ENCODE results near the gene GARNL3. TPM values are rescaled to one million over a fixed set of nuclear protein-coding genes. Genes with fewer than 3 reads are reported as not detected.

The GARNL3 gene
- total and polyA plus RNA-seq, 2 donors (not counting 3 experiments of a cell fraction or from before 2014, with no cell fraction given), result 1.4 to 8.3 TPM

DNA sequence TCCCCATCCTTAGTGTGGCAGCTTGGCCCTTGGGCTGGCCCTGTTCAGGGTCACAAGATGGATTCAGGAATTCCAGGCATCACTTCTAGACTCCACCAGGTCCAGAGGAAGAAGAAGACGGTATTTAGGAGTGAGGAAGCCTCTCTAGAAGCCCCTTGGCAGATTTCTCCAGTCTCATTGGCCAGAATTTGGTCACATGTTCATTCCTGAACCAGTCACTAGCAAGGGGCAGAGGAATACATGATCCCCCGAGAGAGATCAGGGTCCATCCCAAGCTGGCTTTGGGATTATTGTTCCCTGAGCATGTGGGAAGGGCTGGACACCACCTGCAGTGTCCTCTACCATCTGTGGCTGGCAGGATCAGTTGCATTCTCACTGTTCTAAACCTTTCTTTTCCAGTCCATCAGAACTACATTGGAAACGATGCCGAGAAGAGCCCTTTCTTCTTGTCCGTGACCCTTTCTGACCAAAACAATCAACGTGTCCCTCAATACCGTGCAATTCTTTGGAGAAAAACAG lies 48.5 kb downstream of the GARNL3 start:
- no peaks in the 10 kb centered on the region for H3K9me3 ChIP-seq (replicated peaks; ENCODE audit: control insufficient read depth, insufficient read depth, low read length)
- H3K36me3 ChIP-seq (ENCODE audit: control insufficient read depth in 2 of 2, extremely low read depth in 1 of 2, insufficient read depth in 2 of 2, low read length in 2 of 2), result no peaks in the 10 kb centered on the region
- no peak for FAIRE-seq
- no peak for DNase-seq (ENCODE audit: low read depth, low spot score)
- H3K27ac ChIP-seq (ENCODE audit: insufficient read depth, low read depth, low read length), result no peak overlapping the region
- H3K4me1 ChIP-seq (ENCODE audit: control insufficient read depth, extremely low read depth, insufficient read depth, low read length), result peaks cover 5% of the 10 kb centered on the region
- intact Hi-C loops (cut with micrococcal nuclease) (no loop called here), dilution Hi-C loops (cut with MboI; ENCODE audit: extremely low pct_ligation_motif_present, low sequenced_read_pairs) (no loop called here)
- BruUV-seq (replicated peaks), result no TSS peak
- no peak overlapping the region for H3K9ac ChIP-seq (replicated peaks; ENCODE audit: extremely low read depth, insufficient read depth, low read length)
- H3K79me2 ChIP-seq (ENCODE audit: control insufficient read depth, insufficient read depth, low read length), result no peaks in the 10 kb centered on the region
- no peaks in the 10 kb centered on the region for H4K20me1 ChIP-seq (replicated peaks; ENCODE audit: control insufficient read depth, extremely low read depth, insufficient read depth, low read length)
- H3K4me3 ChIP-seq (replicated peaks in 1 of 3; ENCODE audit: insufficient read depth in 1 of 3, low read depth in 1 of 3, low read length in 3 of 3), result no peak overlapping the region
- H3K27me3 ChIP-seq (ENCODE audit: control insufficient read depth in 2 of 2, insufficient read depth in 2 of 2, low read length in 2 of 2), result no peaks in the 10 kb centered on the region
- H2AFZ ChIP-seq (ENCODE audit: low read depth, low read length), result no peak overlapping the region
- ChIA-PET CTCF (no interaction called here), POLR2A (no interaction called here)
- TF ChIP-seq JUN (IDR thresholded peaks at IDR 0.05; ENCODE audit: borderline replicate concordance, insufficient read depth, insufficient read length, low read depth) (no peak), MYC (IDR thresholded peaks at IDR 0.05; ENCODE audit: low read depth, low read length) (no peak), POLR2AphosphoS5 (IDR thresholded peaks at IDR 0.05; ENCODE audit: insufficient read depth, low read depth, low read length) (no peak), GATA2 (IDR thresholded peaks at IDR 0.05; ENCODE audit: insufficient read depth, insufficient read length, low read depth, low read length) (no peak), FOS (IDR thresholded peaks at IDR 0.05; ENCODE audit: borderline replicate concordance, insufficient read depth, low read length) (no peak), POLR2A (IDR thresholded peaks at IDR 0.05; ENCODE audit: low read depth, low read length) (no peak), EZH2 (IDR thresholded peaks at IDR 0.05; ENCODE audit: borderline replicate concordance, low read depth, low read length, severe bottlenecking) (no peak)
- TF ChIP-seq, protein P1, sequence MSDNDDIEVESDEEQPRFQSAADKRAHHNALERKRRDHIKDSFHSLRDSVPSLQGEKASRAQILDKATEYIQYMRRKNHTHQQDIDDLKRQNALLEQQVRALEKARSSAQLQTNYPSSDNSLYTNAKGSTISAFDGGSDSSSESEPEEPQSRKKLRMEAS (IDR thresholded peaks at IDR 0.05; ENCODE audit: insufficient read depth, insufficient read length), result no peak
- H3K9me1 ChIP-seq (replicated peaks; ENCODE audit: control insufficient read depth, extremely low read depth, insufficient read depth, low read length), result no peaks in the 10 kb centered on the region
- H3K4me2 ChIP-seq (ENCODE audit: insufficient read depth, low read length), result no peak overlapping the region

DNA sequence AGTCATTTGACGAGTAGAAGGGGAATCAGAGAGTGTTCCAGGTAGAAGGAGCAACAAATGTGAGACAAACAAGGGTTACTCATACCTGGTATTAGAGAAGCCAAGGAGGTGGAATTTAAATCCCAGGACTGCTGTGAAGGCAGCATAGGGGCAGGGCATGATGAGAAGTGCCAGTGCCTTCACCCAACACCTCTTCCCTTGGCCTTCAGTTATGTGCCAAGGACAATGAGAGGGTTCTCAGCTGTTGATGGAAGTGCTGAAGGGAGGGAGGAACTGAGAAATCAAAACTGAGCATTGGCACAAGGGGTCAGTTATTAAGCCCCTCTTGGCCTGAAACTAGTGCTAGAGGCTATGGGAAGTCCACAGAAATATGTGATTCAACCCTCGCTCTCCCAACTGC lies 50.3 kb downstream of the GARNL3 start:
- TF ChIP-seq, protein P2, sequence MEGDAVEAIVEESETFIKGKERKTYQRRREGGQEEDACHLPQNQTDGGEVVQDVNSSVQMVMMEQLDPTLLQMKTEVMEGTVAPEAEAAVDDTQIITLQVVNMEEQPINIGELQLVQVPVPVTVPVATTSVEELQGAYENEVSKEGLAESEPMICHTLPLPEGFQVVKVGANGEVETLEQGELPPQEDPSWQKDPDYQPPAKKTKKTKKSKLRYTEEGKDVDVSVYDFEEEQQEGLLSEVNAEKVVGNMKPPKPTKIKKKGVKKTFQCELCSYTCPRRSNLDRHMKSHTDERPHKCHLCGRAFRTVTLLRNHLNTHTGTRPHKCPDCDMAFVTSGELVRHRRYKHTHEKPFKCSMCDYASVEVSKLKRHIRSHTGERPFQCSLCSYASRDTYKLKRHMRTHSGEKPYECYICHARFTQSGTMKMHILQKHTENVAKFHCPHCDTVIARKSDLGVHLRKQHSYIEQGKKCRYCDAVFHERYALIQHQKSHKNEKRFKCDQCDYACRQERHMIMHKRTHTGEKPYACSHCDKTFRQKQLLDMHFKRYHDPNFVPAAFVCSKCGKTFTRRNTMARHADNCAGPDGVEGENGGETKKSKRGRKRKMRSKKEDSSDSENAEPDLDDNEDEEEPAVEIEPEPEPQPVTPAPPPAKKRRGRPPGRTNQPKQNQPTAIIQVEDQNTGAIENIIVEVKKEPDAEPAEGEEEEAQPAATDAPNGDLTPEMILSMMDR (IDR thresholded peaks at IDR 0.05; ENCODE audit: extremely low read depth in 1 of 2, insufficient read depth in 1 of 2, low read depth in 1 of 2, low read length in 2 of 2), result no peak
- TF ChIP-seq JUN (IDR thresholded peaks at IDR 0.05; ENCODE audit: borderline replicate concordance, insufficient read depth, insufficient read length, low read depth) (no peak), EZH2 (IDR thresholded peaks at IDR 0.05; ENCODE audit: borderline replicate concordance, low read depth, low read length, severe bottlenecking) (no peak), MYC (IDR thresholded peaks at IDR 0.05; ENCODE audit: low read depth, low read length) (no peak), FOS (IDR thresholded peaks at IDR 0.05; ENCODE audit: borderline replicate concordance, insufficient read depth, low read length) (no peak)
- TF ChIP-seq, protein P1 (IDR thresholded peaks at IDR 0.05; ENCODE audit: insufficient read depth, insufficient read length), result no peak
- dilution Hi-C loops (cut with MboI; ENCODE audit: extremely low pct_ligation_motif_present, low sequenced_read_pairs) (no loop called here), intact Hi-C loops (cut with micrococcal nuclease) (no loop called here)

More for the DNA sequence above, 50.3 kb downstream of the GARNL3 start:
- no peak overlapping the region for H3K27ac ChIP-seq (ENCODE audit: insufficient read depth, low read depth, low read length)
- H3K4me3 ChIP-seq (replicated peaks in 1 of 3; ENCODE audit: insufficient read depth in 1 of 3, low read depth in 1 of 3, low read length in 3 of 3), result no peak overlapping the region
- no peaks in the 10 kb centered on the region for H3K9me1 ChIP-seq (replicated peaks; ENCODE audit: control insufficient read depth, extremely low read depth, insufficient read depth, low read length)
- BruUV-seq (replicated peaks), result no TSS peak
- no peaks in the 10 kb centered on the region for H3K36me3 ChIP-seq (ENCODE audit: control insufficient read depth in 2 of 2, extremely low read depth in 1 of 2, insufficient read depth in 2 of 2, low read length in 2 of 2)
- FAIRE-seq (no peak), DNase-seq (ENCODE audit: low read depth, low spot score) (no peak)
- no peaks in the 10 kb centered on the region for H3K9me3 ChIP-seq (replicated peaks; ENCODE audit: control insufficient read depth, insufficient read depth, low read length)
- no peaks in the 10 kb centered on the region for H4K20me1 ChIP-seq (replicated peaks; ENCODE audit: control insufficient read depth, extremely low read depth, insufficient read depth, low read length)
- no peak overlapping the region for H2AFZ ChIP-seq (ENCODE audit: low read depth, low read length)
- no peaks in the 10 kb centered on the region for H3K27me3 ChIP-seq (ENCODE audit: control insufficient read depth in 2 of 2, insufficient read depth in 2 of 2, low read length in 2 of 2)
- CTCF ChIA-PET, result interaction anchor here (0.8 kb wide), 1 partner anchor 23 kb away, joined by 4 read pairs; no protein-coding TSS in a partner anchor
- POLR2A ChIA-PET, result no interaction called here
- peaks cover 5% of the 10 kb centered on the region for H3K4me1 ChIP-seq (ENCODE audit: control insufficient read depth, extremely low read depth, insufficient read depth, low read length)
- no peak overlapping the region for H3K4me2 ChIP-seq (ENCODE audit: insufficient read depth, low read length)
- H3K79me2 ChIP-seq (ENCODE audit: control insufficient read depth, insufficient read depth, low read length), result no peaks in the 10 kb centered on the region
- no peak overlapping the region for H3K9ac ChIP-seq (replicated peaks; ENCODE audit: extremely low read depth, insufficient read depth, low read length)
